HCEC 1CT (cell line): ENCODE measurements around the gene TRPT1.

Source experiments
- DNase-seq: peaks from one replicate; pipeline ENCODE4 v3.0.0-alpha.2; 2017

The TRPT1 gene

DNA sequence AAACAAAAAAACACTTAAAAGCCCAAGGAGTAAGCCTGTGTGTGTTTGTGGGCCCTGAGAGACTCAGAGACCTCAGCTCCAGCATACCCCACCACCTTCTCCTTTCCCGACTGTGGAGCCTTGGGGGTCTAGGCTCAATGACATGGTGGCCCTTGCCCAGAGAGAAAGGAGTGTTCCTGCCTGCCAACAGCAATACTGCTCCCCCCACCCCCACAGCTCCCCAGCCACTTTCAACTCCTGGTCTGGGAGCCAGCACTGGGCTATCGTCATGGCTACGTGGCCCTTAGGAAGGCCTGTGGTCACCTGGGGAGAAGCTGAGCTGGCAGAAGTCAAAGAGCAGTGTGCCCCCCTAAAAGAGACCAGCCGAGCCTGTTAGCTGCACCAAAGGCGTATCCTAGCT, 18.1 kb upstream of the TRPT1 start:
- DNase-seq: no peak

DNA sequence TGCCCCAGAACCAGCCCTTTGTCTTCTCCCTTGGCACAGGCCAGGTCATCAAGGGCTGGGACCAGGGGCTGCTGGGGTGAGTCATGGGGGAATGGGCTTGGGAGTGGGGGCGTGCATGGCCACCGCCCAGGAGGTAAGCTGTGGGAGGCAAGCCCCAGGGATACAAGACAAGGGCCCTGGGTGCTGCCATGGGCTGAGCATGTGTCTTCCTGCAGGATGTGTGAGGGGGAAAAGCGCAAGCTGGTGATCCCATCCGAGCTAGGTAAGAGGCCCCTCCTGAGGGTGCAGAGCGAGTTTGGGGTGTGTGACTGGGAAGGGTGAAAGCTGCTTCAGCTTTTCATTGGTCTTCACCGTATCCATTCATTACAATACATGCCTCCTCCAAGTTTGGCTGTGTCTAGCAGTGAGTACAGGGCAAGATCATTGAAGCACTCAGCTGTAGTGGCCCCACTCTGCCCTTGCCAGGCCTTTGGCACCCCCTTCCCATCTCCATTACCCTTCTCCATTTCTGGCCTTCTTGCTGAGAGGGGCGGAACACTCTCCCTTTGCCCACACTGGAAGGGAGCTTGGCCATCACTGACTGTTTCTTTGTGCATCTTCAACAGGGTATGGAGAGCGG, 17.4 kb upstream of the TRPT1 start:
- DNase-seq: no peak

- peak; percentile 20 for DNase-seq
These were observed 15.7 kb upstream of the TRPT1 start for GRCh38 chr11:64241491-64242374.

DNA sequence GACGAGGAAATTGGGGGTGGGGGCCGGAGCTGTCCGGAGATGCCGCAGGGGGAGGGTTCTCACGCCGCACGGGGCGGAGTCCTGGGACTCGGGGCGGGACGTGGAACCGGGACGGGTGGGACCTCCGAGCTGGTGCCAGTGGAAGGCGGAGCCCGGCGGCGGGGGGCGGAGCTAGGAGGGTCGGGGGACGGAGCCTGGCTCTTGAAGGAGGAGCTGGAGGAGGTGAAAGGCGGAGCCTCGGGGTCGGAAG, 15.2 kb upstream of the TRPT1 start:
- DNase-seq: peak; percentile 99

DNA sequence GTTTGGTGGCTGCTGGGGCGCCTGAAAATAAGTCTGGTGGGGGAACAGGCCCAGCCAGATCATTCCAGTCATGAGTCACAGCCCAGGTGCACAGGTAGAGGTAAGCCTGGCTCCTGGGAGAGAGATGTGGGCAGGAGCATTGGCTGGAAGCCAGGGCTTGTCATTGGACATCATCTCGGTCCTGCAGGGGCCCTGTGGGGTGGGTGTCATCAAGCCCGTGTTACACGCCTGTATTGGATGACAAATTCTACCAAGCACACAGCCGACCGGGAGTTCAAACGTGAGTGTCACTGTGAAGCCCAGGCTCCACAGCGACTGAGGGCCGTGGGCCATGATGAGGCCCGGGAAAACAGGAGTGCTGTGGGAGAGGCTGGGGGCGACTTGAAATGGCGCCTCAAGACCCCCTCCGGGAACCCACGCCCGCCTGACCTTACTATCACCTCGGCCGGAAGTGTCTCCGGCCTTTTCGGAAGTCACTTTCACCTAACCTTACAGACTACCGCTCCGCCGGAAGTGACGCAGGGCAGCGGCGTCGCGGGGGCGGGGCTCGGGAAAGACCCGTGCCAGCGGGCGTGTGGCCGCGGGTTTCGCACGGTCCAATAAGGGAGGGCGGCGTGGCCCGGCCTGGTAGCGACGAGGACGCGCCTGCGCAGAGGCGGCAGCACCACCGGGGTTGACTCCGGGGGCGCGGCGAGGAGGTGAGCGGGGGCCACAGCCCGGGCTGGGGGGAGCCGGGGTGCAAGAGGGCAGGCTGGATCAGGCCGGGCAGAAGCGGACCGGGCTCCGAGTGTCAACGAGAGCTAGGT, 14.7 kb upstream of the TRPT1 start, which contains the start of gene FKBP2:
Gene FKBP2 (plus strand): TSS at position 661 of the 806 bp plus-strand sequence. CDS start 1,293 bp downstream, outside the sequence.
- DNase-seq: peak; percentile 94

- DNase-seq: no peak
These were observed 13.9 kb upstream of the TRPT1 start for GRCh38 chr11:64239662-64240434.

GRCh38 chr11:64238999-64239398, 13.0 kb upstream of the TRPT1 start:
- no peak for DNase-seq

GRCh38 chr11:64238076-64238475, 12.1 kb upstream of the TRPT1 start:
- DNase-seq: no peak

DNA sequence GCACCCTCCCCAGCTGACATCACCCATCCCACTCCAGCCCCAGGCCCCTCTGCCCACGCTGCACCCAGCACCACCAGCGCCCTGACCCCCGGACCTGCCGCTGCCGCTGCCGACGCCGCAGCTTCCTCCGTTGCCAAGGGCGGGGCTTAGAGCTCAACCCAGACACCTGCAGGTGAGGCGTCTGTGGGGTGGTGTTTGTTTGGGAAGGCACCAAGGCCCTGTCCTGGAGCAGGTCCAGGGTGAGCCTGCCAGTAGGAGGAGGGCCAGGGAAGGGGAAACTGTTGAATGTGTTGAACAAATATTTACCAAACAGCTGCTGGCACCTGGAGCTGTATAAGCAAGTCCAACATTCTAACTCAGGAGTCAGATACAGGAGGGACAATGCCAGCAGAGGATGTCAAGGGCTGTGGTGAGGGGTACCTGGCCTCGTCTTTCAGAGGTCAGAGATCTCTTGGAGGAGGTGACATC, 11.5 kb upstream of the TRPT1 start:
- DNase-seq: no peak

- no peak for DNase-seq
These were observed 9.6 kb upstream of the TRPT1 start for GRCh38 chr11:64235437-64236161.

GRCh38 chr11:64234647-64235379, 8.8 kb upstream of the TRPT1 start:
- DNase-seq: no peak

GRCh38 chr11:64233913-64234586, 8.1 kb upstream of the TRPT1 start, which contains the start of gene VEGFB:
Gene VEGFB, plus strand, starts transcription at chr11:64234584. Its CDS starts 250 bp downstream, at chr11:64234834.
- DNase-seq: no peak

GRCh38 chr11:64232967-64233315, 7.0 kb upstream of the TRPT1 start:
- DNase-seq: no peak

GRCh38 chr11:64232182-64232966, 6.4 kb upstream of the TRPT1 start:
- DNase-seq: no peak

DNA sequence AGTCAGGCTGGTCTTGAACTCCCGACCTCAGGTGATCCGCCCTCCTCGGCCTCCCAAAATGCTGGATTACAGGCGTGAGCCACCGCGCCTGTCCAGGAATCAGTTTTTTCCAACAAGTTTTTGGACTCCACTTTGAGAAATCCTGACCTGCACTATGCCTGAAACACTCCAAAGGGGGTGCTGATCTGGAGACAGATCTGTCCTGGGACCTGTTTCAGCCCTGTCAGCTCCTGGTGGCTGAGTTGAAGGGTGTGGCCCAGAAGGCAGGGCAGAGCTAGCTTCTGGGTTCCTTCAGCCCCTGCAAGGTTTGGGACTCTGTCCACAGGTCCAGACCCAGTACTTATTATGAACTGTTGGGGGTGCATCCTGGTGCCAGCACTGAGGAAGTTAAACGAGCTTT, 5.6 kb upstream of the TRPT1 start:
- DNase-seq: no peak

- DNase-seq: no peak
These were observed 5.0 kb upstream of the TRPT1 start for GRCh38 chr11:64230985-64231365.

- peak; percentile 71 for DNase-seq
These were observed 4.4 kb upstream of the TRPT1 start, which contains the start of gene DNAJC4 for GRCh38 chr11:64230171-64230984. Gene DNAJC4, plus strand, starts transcription at chr11:64230548. Its CDS starts 307 bp downstream, at chr11:64230855.

- no peak for DNase-seq
These were observed 3.8 kb upstream of the TRPT1 start for GRCh38 chr11:64229744-64230170.
